ENCODE results near the gene SLC41A3.

The SLC41A3 gene

GRCh38 chr3:126131881-126132750, 48.2 kb upstream of the SLC41A3 start:
- Histone ChIP-seq H3F3A (ENCODE audit: control insufficient read depth, insufficient read depth) (no peaks in the 10 kb centered on the region), H4K20me1 (ENCODE audit: control insufficient read depth, insufficient read depth, low read depth, low read length) (no peaks in the 10 kb centered on the region), H3K27ac (ENCODE audit: low read depth, low read length) (no peak overlapping the region), H3K27me3 (ENCODE audit: control insufficient read depth, low read length) (no peaks in the 10 kb centered on the region), H3K4me1 (ENCODE audit: control insufficient read depth, low read length) (no peaks in the 10 kb centered on the region), H3K9me2 (replicated peaks; ENCODE audit: control insufficient read depth, low read length) (no peaks in the 10 kb centered on the region), H3K79me2 (ENCODE audit: control insufficient read depth, low read length) (no peaks in the 10 kb centered on the region), H3K4me2 (ENCODE audit: low read length) (no peak overlapping the region), H3K36me3 (ENCODE audit: control insufficient read depth, low read length) (no peaks in the 10 kb centered on the region), H3K9me3 (ENCODE audit: control insufficient read depth, insufficient read depth, low read length) (no peaks in the 10 kb centered on the region), H3K4me3 (ENCODE audit: low read length) (no peak overlapping the region)
- TF ChIP-seq, protein P1, sequence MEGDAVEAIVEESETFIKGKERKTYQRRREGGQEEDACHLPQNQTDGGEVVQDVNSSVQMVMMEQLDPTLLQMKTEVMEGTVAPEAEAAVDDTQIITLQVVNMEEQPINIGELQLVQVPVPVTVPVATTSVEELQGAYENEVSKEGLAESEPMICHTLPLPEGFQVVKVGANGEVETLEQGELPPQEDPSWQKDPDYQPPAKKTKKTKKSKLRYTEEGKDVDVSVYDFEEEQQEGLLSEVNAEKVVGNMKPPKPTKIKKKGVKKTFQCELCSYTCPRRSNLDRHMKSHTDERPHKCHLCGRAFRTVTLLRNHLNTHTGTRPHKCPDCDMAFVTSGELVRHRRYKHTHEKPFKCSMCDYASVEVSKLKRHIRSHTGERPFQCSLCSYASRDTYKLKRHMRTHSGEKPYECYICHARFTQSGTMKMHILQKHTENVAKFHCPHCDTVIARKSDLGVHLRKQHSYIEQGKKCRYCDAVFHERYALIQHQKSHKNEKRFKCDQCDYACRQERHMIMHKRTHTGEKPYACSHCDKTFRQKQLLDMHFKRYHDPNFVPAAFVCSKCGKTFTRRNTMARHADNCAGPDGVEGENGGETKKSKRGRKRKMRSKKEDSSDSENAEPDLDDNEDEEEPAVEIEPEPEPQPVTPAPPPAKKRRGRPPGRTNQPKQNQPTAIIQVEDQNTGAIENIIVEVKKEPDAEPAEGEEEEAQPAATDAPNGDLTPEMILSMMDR (IDR thresholded peaks at IDR 0.05; ENCODE audit: low read depth, low read length, poor library complexity, severe bottlenecking) = no peak
- no peak for TF ChIP-seq EZH2phosphoT487 (IDR thresholded peaks at IDR 0.05; ENCODE audit: borderline replicate concordance, low read length)

GRCh38 chr3:126130981-126131745, 47.2 kb upstream of the SLC41A3 start:
- H3K9me2 ChIP-seq (replicated peaks; ENCODE audit: control insufficient read depth, low read length) = no peaks in the 10 kb centered on the region
- no peaks in the 10 kb centered on the region for H4K20me1 ChIP-seq (ENCODE audit: control insufficient read depth, insufficient read depth, low read depth, low read length)
- H3K4me3 ChIP-seq (ENCODE audit: low read length) = no peak overlapping the region
- H3K27me3 ChIP-seq (ENCODE audit: control insufficient read depth, low read length) = no peaks in the 10 kb centered on the region
- H3K27ac ChIP-seq (ENCODE audit: low read depth, low read length) = no peak overlapping the region
- TF ChIP-seq EZH2phosphoT487 (IDR thresholded peaks at IDR 0.05; ENCODE audit: borderline replicate concordance, low read length) = no peak
- TF ChIP-seq, protein P1 (IDR thresholded peaks at IDR 0.05; ENCODE audit: low read depth, low read length, poor library complexity, severe bottlenecking) = no peak
- no peaks in the 10 kb centered on the region for H3K79me2 ChIP-seq (ENCODE audit: control insufficient read depth, low read length)
- H3K9me3 ChIP-seq (ENCODE audit: control insufficient read depth, insufficient read depth, low read length) = no peaks in the 10 kb centered on the region
- H3K4me2 ChIP-seq (ENCODE audit: low read length) = no peak overlapping the region
- no peaks in the 10 kb centered on the region for H3F3A ChIP-seq (ENCODE audit: control insufficient read depth, insufficient read depth)
- H3K4me1 ChIP-seq (ENCODE audit: control insufficient read depth, low read length) = no peaks in the 10 kb centered on the region
- H3K36me3 ChIP-seq (ENCODE audit: control insufficient read depth, low read length) = no peaks in the 10 kb centered on the region

- Histone ChIP-seq H3K9me3 (ENCODE audit: control insufficient read depth, insufficient read depth, low read length) (no peaks in the 10 kb centered on the region), H3F3A (ENCODE audit: control insufficient read depth, insufficient read depth) (no peaks in the 10 kb centered on the region), H3K4me1 (ENCODE audit: control insufficient read depth, low read length) (no peaks in the 10 kb centered on the region), H4K20me1 (ENCODE audit: control insufficient read depth, insufficient read depth, low read depth, low read length) (no peaks in the 10 kb centered on the region), H3K4me2 (ENCODE audit: low read length) (no peak overlapping the region), H3K27me3 (ENCODE audit: control insufficient read depth, low read length) (no peaks in the 10 kb centered on the region), H3K36me3 (ENCODE audit: control insufficient read depth, low read length) (no peaks in the 10 kb centered on the region), H3K27ac (ENCODE audit: low read depth, low read length) (no peak overlapping the region), H3K9me2 (replicated peaks; ENCODE audit: control insufficient read depth, low read length) (no peaks in the 10 kb centered on the region), H3K4me3 (ENCODE audit: low read length) (no peak overlapping the region), H3K79me2 (ENCODE audit: control insufficient read depth, low read length) (no peaks in the 10 kb centered on the region)
- TF ChIP-seq, protein P1 (IDR thresholded peaks at IDR 0.05; ENCODE audit: low read depth, low read length, poor library complexity, severe bottlenecking) = no peak
- TF ChIP-seq EZH2phosphoT487 (IDR thresholded peaks at IDR 0.05; ENCODE audit: borderline replicate concordance, low read length) = no peak
Measured at GRCh38 chr3:126130081-126130855, 46.3 kb upstream of the SLC41A3 start.

Data from DOHH2 (cell line).